ENCODE data around the gene PRKG1. TPM values are rescaled to one million over a fixed set of nuclear protein-coding genes. Genes with fewer than 3 reads are reported as not detected.
"Not testable (repeated sequence)": the region's sequence is repeated elsewhere in the genome, so short reads cannot be mapped to it uniquely, and the experiment has no call there.

Gene PRKG1
- total RNA-seq, 2 donors from 2014 or later = 31.5 to 34.7 TPM

- ATAC-seq = peak in 1 of 2 donors; percentile 47
Observed at GRCh38 chr10:52232561-52233350, 1158.5 kb downstream of the PRKG1 start.

GRCh38 chr10:52233351-52233991 lies 1159.2 kb downstream of the PRKG1 start:
- ATAC-seq; DNase-seq; intact Hi-C loops (cut with DNase I): not testable (repeated sequence)

More at GRCh38 chr10:52232561-52233350, 1158.5 kb downstream of the PRKG1 start:
- DNase-seq = no peak
- intact Hi-C loops (cut with DNase I) = no loop called here

GRCh38 chr10:52239771-52240170 lies 1165.5 kb downstream of the PRKG1 start:
- no peak for DNase-seq
- intact Hi-C loops (cut with DNase I) = no loop called here
- ATAC-seq = no peak

GRCh38 chr10:52245547-52245946 lies 1171.3 kb downstream of the PRKG1 start:
- no peak for ATAC-seq
- DNase-seq = no peak
- intact Hi-C loops (cut with DNase I) = no loop called here

GRCh38 chr10:52247929-52248328 lies 1173.6 kb downstream of the PRKG1 start:
- intact Hi-C loops (cut with DNase I); ATAC-seq; DNase-seq: not testable (repeated sequence)

GRCh38 chr10:52248697-52249306 lies 1174.5 kb downstream of the PRKG1 start:
- intact Hi-C loops (cut with DNase I) = no loop called here
- no peak for ATAC-seq

GRCh38 chr10:52249850-52250395 lies 1175.6 kb downstream of the PRKG1 start:
- ATAC-seq = no peak
- no peak for DNase-seq
- intact Hi-C loops (cut with DNase I) = no loop called here

More at GRCh38 chr10:52248697-52249306, 1174.5 kb downstream of the PRKG1 start:
- DNase-seq = no peak

GRCh38 chr10:52250510-52250909 lies 1176.2 kb downstream of the PRKG1 start:
- ATAC-seq = peak; percentile 47 to 56
- intact Hi-C loops (cut with DNase I) = no loop called here
- no peak for DNase-seq

GRCh38 chr10:52252307-52252706 lies 1178.0 kb downstream of the PRKG1 start:
- intact Hi-C loops (cut with DNase I) = no loop called here

GRCh38 chr10:52256832-52257691 lies 1182.8 kb downstream of the PRKG1 start:
- ATAC-seq (peak in 1 of 2 donors; percentile 18), DNase-seq (no peak)
- intact Hi-C loops (cut with DNase I) = no loop called here

More at GRCh38 chr10:52252307-52252706, 1178.0 kb downstream of the PRKG1 start:
- ATAC-seq (no peak), DNase-seq (no peak)

GRCh38 chr10:52257692-52258075 lies 1183.4 kb downstream of the PRKG1 start:
- no peak for DNase-seq
- intact Hi-C loops (cut with DNase I) = no loop called here
- ATAC-seq = no peak

GRCh38 chr10:52258799-52259425 lies 1184.6 kb downstream of the PRKG1 start:
- no peak for DNase-seq
- intact Hi-C loops (cut with DNase I) = no loop called here
- peak in 1 of 2 donors; percentile 27 for ATAC-seq

GRCh38 chr10:52259426-52259812 lies 1185.1 kb downstream of the PRKG1 start:
- no peak for ATAC-seq
- intact Hi-C loops (cut with DNase I) = no loop called here
- no peak for DNase-seq

GRCh38 chr10:52261362-52261761 lies 1187.1 kb downstream of the PRKG1 start:
- no peak for DNase-seq
- intact Hi-C loops (cut with DNase I) = no loop called here
- no peak for ATAC-seq

- intact Hi-C loops (cut with DNase I) = no loop called here
- ATAC-seq = no peak
- DNase-seq = no peak
Observed at GRCh38 chr10:52265131-52265926, 1191.0 kb downstream of the PRKG1 start.

- intact Hi-C loops (cut with DNase I) = no loop called here
- ATAC-seq (no peak), DNase-seq (no peak)
Observed at GRCh38 chr10:52266858-52267257, 1192.6 kb downstream of the PRKG1 start.

- ATAC-seq (no peak), DNase-seq (no peak)
- intact Hi-C loops (cut with DNase I) = no loop called here
Observed at GRCh38 chr10:52268790-52269189, 1194.5 kb downstream of the PRKG1 start.

- DNase-seq (no peak), ATAC-seq (no peak)
- intact Hi-C loops (cut with DNase I) = no loop called here
Observed at GRCh38 chr10:52269233-52269632, 1194.9 kb downstream of the PRKG1 start.

Measured in left cardiac atrium (tissue), 4 donors.